PC-9 (cell line): ENCODE results near the gene IREB2.

Experiments used
- CTCF ChIP-seq: fragments of 200-600 bp; sonication (generic); conservative IDR thresholded peaks from 2 replicates; pipeline ENCODE4 v1.6.1; 2017; ENCODE audit warnings: mixed run types, antibody characterized with exemption, mild to moderate bottlenecking, moderate library complexity
- EZH2 ChIP-seq: fragments of 200-600 bp; sonication (generic); IDR thresholded peaks from 2 replicates; pipeline ENCODE4 v1.8.0; 2017; ENCODE audit warnings: antibody characterized with exemption, low read depth

GRCh38 chr15:78426300-78426699, 11.7 kb upstream of the IREB2 start:
- TF ChIP-seq CTCF (no peak), EZH2 (no peak)
